Neural cell (in vitro differentiated cells): ENCODE data around the gene ZNF883. TPM values are rescaled to one million over a fixed set of nuclear protein-coding genes. Genes with fewer than 3 reads are reported as not detected.

Source experiments
- H2AFZ ChIP-seq: fragments of 200-600, 300-800 bp; sonication (generic), shearing (Covaris generic); 2 replicates; pipeline ENCODE4 v1.6.0; 2014; ENCODE audit warnings: low read depth, mild to moderate bottlenecking, antibody characterized with exemption, low read length, moderate library complexity
- H3F3A ChIP-seq: fragments of 200-600 bp; shearing (Covaris generic); 2 replicates; pipeline ENCODE4 v1.6.1; 2016; ENCODE audit warnings: mild to moderate bottlenecking, moderate library complexity, mixed read lengths, antibody characterized with exemption, low read length; ENCODE audit not compliant: insufficient read depth, poor library complexity, severe bottlenecking
- H3K27ac ChIP-seq: fragments of 200-600, 300-800 bp; sonication (generic), shearing (Covaris generic); 2 replicates; pipeline ENCODE4 v1.5.1; 2014; ENCODE audit warnings: mild to moderate bottlenecking, low read length, moderate library complexity
- H3K27me3 ChIP-seq: fragments of 300-800, 200-600 bp; sonication (generic), shearing (Covaris generic); 2 replicates; pipeline ENCODE4 v1.6.0; 2014; ENCODE audit warnings: mild to moderate bottlenecking, low read depth, low read length, moderate library complexity; ENCODE audit not compliant: insufficient read depth
- H3K36me3 ChIP-seq: fragments of 300-800, 200-600 bp; sonication (generic), shearing (Covaris generic); 2 replicates; pipeline ENCODE4 v1.5.1; 2014; ENCODE audit warnings: mild to moderate bottlenecking, antibody characterized with exemption, low read length, moderate library complexity; ENCODE audit not compliant: insufficient read depth
- H3K4me2 ChIP-seq: fragments of 300-800, 200-600 bp; sonication (generic), shearing (Covaris generic); 2 replicates; pipeline ENCODE4 v1.6.0; 2014; ENCODE audit warnings: mild to moderate bottlenecking, low read length
- H3K4me3 ChIP-seq: fragments of 300-800, 200-600 bp; sonication (generic), shearing (Covaris generic); 2 replicates; pipeline ENCODE4 v1.5.1; 2014; ENCODE audit warnings: mild to moderate bottlenecking, low read length, moderate library complexity
- H3K79me2 ChIP-seq: fragments of 200-600 bp; shearing (Covaris generic); replicated peaks from 2 replicates; pipeline ENCODE4 v1.6.0; 2014; ENCODE audit warnings: mild to moderate bottlenecking, low read length, moderate library complexity; ENCODE audit not compliant: insufficient read depth
- H3K9ac ChIP-seq: fragments of 300-800, 200-600 bp; sonication (generic), shearing (Covaris generic); 2 replicates; pipeline ENCODE4 v1.6.1; 2016; ENCODE audit warnings: mild to moderate bottlenecking, low read length, mixed read lengths
- H3K9me2 ChIP-seq: fragments of 200-600 bp; shearing (Covaris generic); 2 replicates; pipeline ENCODE4 v1.6.1; 2016; ENCODE audit warnings: mild to moderate bottlenecking, low read length, mixed read lengths; ENCODE audit not compliant: insufficient read depth
- H3K9me3 ChIP-seq: fragments of 200-600, 300-800 bp; sonication (generic), shearing (Covaris generic); 2 replicates; pipeline ENCODE4 v1.6.1; 2016; ENCODE audit warnings: mild to moderate bottlenecking, mixed run types, low read length, moderate library complexity, mixed read lengths
- H4K20me1 ChIP-seq: fragments of 200-600 bp; shearing (Covaris generic); 2 replicates; pipeline ENCODE4 v1.6.1; 2016; ENCODE audit warnings: mild to moderate bottlenecking, mixed run types; ENCODE audit not compliant: insufficient read depth
- CTCF ChIP-seq: fragments of 450-650 bp; IDR thresholded peaks from 2 replicates; pipeline ENCODE4 v1.5.1; 2014; ENCODE audit warnings: antibody characterized with exemption, mild to moderate bottlenecking, moderate library complexity; ENCODE audit not compliant: poor library complexity, severe bottlenecking
- EP300 ChIP-seq: fragments of 450-650 bp; conservative IDR thresholded peaks from 2 replicates; pipeline ENCODE4 v1.6.1; 2014; ENCODE audit warnings: antibody characterized with exemption, mild to moderate bottlenecking, moderate library complexity; ENCODE audit not compliant: poor library complexity, severe bottlenecking
- MXI1 ChIP-seq: fragments of 450-650 bp; conservative IDR thresholded peaks from 2 replicates; pipeline ENCODE4 v1.6.1; 2014; ENCODE audit warnings: antibody characterized with exemption, mild to moderate bottlenecking; ENCODE audit not compliant: poor library complexity, severe bottlenecking
- POLR2AphosphoS5 ChIP-seq: IDR thresholded peaks from 2 replicates; pipeline ENCODE4 v1.6.1; 2012
- REST ChIP-seq: IDR thresholded peaks from 2 replicates; pipeline ENCODE4 v1.6.1; 2012; ENCODE audit warnings: borderline replicate concordance
- polyA plus RNA-seq: library from polyadenylated mRNA; depleted of rRNA; stranded (reverse); fragments of >200 nt; gene quantifications from 2 replicates; pipeline ENCODE4 v1.2.3, GENCODE V29; 2014

ZNF883 gene
- polyA plus RNA-seq, 1 donor from 2014 or later: 7.2 TPM

GRCh38 chr9:113012492-113012891 lies 500 bp upstream of the ZNF883 start:
- Histone ChIP-seq H3K4me3 (peak overlapping the region; percentile 67), H3K4me2 (peak overlapping the region; percentile 55), H3K27me3 (no peaks in the 10 kb centered on the region), H2AFZ (peak overlapping the region; percentile 60), H3K27ac (no peak overlapping the region), H3K9me2 (no peaks in the 10 kb centered on the region), H4K20me1 (no peaks in the 10 kb centered on the region), H3F3A (no peaks in the 10 kb centered on the region), H3K79me2 (no peaks in the 10 kb centered on the region), H3K36me3 (peaks cover 9% of the 10 kb centered on the region), H3K9me3 (no peaks in the 10 kb centered on the region), H3K9ac (no peak overlapping the region)
- TF ChIP-seq POLR2AphosphoS5: no peak
- TF ChIP-seq REST: no peak
- TF ChIP-seq CTCF: no peak
- no peak for TF ChIP-seq MXI1
- no peak for TF ChIP-seq EP300

DNA sequence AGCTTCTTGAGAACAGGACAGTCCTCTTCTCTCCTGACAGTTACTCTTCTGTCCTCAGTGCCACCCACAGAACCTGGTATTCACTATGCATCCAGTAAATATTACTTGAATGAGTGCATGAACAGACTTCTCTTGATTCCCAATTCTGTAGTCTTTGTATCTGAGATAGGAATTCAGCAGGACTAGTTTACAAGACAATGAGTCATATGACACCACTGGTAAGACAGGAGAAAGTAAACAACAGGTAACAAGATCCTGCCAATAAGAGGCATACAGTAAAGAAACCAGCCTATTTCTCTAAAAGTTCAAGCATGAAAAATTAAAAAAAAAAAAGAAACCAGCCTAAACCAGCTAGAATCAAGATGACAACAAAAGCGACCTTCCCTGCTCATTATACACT lies 6.2 kb downstream of the ZNF883 start:
- Histone ChIP-seq H3K9ac (no peak overlapping the region), H2AFZ (no peak overlapping the region), H3K9me3 (peaks cover 1% of the 10 kb centered on the region), H3F3A (no peaks in the 10 kb centered on the region), H3K27ac (no peak overlapping the region), H3K4me3 (no peak overlapping the region), H3K9me2 (no peaks in the 10 kb centered on the region), H3K36me3 (peaks cover 9% of the 10 kb centered on the region), H4K20me1 (no peaks in the 10 kb centered on the region), H3K79me2 (no peaks in the 10 kb centered on the region), H3K4me2 (no peak overlapping the region), H3K27me3 (no peaks in the 10 kb centered on the region)
- TF ChIP-seq EP300 (no peak), CTCF (no peak), MXI1 (no peak), REST (no peak), POLR2AphosphoS5 (no peak)
